ENCODE results near the gene CACHD1. TPM values are rescaled to one million over a fixed set of nuclear protein-coding genes. Genes with fewer than 3 reads are reported as not detected.
A peak's percentile ranks its signal among the peaks of the same experiment; 100 is the strongest.
"Not testable (repeated sequence)": the region's sequence is repeated elsewhere in the genome, so short reads cannot be mapped to it uniquely, and the experiment has no call there.

The CACHD1 gene
- total and polyA plus RNA-seq, 2 donors (not counting 1 experiment from before 2014, with no cell fraction given): 2.9 to 5.4 TPM

GRCh38 chr1:64701071-64701470 lies 231.1 kb downstream of the CACHD1 start:
- no peak overlapping the region for H3K9ac ChIP-seq (ENCODE audit: insufficient read depth, low read length)
- no peak for DNase-seq (ENCODE audit: low read depth in 2 of 2)
- no peaks in the 10 kb centered on the region for H3K27me3 ChIP-seq (ENCODE audit: control insufficient read depth, insufficient read depth, low read length)
- no peak for TF ChIP-seq EZH2 (IDR thresholded peaks at IDR 0.05; ENCODE audit: low read length, missing control alignments)
- TF ChIP-seq, protein P1, sequence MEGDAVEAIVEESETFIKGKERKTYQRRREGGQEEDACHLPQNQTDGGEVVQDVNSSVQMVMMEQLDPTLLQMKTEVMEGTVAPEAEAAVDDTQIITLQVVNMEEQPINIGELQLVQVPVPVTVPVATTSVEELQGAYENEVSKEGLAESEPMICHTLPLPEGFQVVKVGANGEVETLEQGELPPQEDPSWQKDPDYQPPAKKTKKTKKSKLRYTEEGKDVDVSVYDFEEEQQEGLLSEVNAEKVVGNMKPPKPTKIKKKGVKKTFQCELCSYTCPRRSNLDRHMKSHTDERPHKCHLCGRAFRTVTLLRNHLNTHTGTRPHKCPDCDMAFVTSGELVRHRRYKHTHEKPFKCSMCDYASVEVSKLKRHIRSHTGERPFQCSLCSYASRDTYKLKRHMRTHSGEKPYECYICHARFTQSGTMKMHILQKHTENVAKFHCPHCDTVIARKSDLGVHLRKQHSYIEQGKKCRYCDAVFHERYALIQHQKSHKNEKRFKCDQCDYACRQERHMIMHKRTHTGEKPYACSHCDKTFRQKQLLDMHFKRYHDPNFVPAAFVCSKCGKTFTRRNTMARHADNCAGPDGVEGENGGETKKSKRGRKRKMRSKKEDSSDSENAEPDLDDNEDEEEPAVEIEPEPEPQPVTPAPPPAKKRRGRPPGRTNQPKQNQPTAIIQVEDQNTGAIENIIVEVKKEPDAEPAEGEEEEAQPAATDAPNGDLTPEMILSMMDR (conservative IDR thresholded peaks at IDR 0.05 in 1 of 2, IDR thresholded peaks at IDR 0.05 in 1 of 2; ENCODE audit: low read depth in 1 of 2, low read length in 2 of 2): no peak
- no peaks in the 10 kb centered on the region for H3K4me1 ChIP-seq (ENCODE audit: control insufficient read depth, extremely low read depth, insufficient read depth, low read length)
- H3K79me2 ChIP-seq (ENCODE audit: control insufficient read depth, insufficient read depth, low read length): no peaks in the 10 kb centered on the region
- H3K36me3 ChIP-seq (ENCODE audit: control insufficient read depth, insufficient read depth, low read length): no peaks in the 10 kb centered on the region
- H2AFZ ChIP-seq (ENCODE audit: low read length): no peak overlapping the region
- no peak overlapping the region for H3K4me3 ChIP-seq (replicated peaks in 1 of 4; ENCODE audit: control extremely low read depth in 1 of 4, insufficient read depth in 1 of 4, low read depth in 3 of 4, low read length in 4 of 4)
- no peaks in the 10 kb centered on the region for H3K9me3 ChIP-seq (ENCODE audit: control insufficient read depth, insufficient read depth, low read depth, low read length)
- H3K27ac ChIP-seq (ENCODE audit: insufficient read depth, low read length): no peak overlapping the region
- H4K20me1 ChIP-seq (ENCODE audit: control insufficient read depth, extremely low read depth, insufficient read depth, low read length): no peaks in the 10 kb centered on the region
- H3K4me2 ChIP-seq (ENCODE audit: extremely low read depth, insufficient read depth, low read length): no peak overlapping the region

DNA sequence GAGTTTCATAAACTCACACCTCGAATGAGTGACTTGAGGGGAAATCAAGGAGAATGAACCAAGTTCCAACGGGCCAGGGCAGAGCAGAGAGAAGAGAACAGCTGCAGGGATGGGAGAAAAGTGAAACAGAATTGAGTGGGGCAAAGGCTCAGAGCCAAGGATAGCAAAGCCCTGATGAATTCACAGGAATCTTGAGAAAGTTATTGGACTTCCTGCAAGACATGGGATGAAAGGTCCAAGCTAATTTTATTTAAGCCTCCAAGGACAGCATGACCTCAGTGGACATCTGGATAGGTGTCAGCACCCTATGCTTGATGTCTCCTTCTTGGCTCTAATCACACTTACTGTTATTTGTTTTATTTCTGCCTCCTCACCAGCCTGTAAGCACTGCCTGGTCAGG lies 232.0 kb downstream of the CACHD1 start:
- TF ChIP-seq, protein P1 (conservative IDR thresholded peaks at IDR 0.05 in 1 of 2, IDR thresholded peaks at IDR 0.05 in 1 of 2; ENCODE audit: low read depth in 1 of 2, low read length in 2 of 2): no peak
- no peak for TF ChIP-seq EZH2 (IDR thresholded peaks at IDR 0.05; ENCODE audit: low read length, missing control alignments)
- no peaks in the 10 kb centered on the region for H3K9me3 ChIP-seq (ENCODE audit: control insufficient read depth, insufficient read depth, low read depth, low read length)
- H3K4me2 ChIP-seq (ENCODE audit: extremely low read depth, insufficient read depth, low read length): no peak overlapping the region
- no peak overlapping the region for H2AFZ ChIP-seq (ENCODE audit: low read length)
- no peaks in the 10 kb centered on the region for H3K79me2 ChIP-seq (ENCODE audit: control insufficient read depth, insufficient read depth, low read length)
- no peaks in the 10 kb centered on the region for H4K20me1 ChIP-seq (ENCODE audit: control insufficient read depth, extremely low read depth, insufficient read depth, low read length)
- H3K36me3 ChIP-seq (ENCODE audit: control insufficient read depth, insufficient read depth, low read length): no peaks in the 10 kb centered on the region
- H3K4me3 ChIP-seq (replicated peaks in 1 of 4; ENCODE audit: control extremely low read depth in 1 of 4, insufficient read depth in 1 of 4, low read depth in 3 of 4, low read length in 4 of 4): no peak overlapping the region
- no peaks in the 10 kb centered on the region for H3K27me3 ChIP-seq (ENCODE audit: control insufficient read depth, insufficient read depth, low read length)
- no peak overlapping the region for H3K9ac ChIP-seq (ENCODE audit: insufficient read depth, low read length)
- H3K27ac ChIP-seq (ENCODE audit: insufficient read depth, low read length): no peak overlapping the region
- peak in 1 of 2 donors; percentile 4 for DNase-seq (ENCODE audit: low read depth in 2 of 2)
- H3K4me1 ChIP-seq (ENCODE audit: control insufficient read depth, extremely low read depth, insufficient read depth, low read length): no peaks in the 10 kb centered on the region

DNA sequence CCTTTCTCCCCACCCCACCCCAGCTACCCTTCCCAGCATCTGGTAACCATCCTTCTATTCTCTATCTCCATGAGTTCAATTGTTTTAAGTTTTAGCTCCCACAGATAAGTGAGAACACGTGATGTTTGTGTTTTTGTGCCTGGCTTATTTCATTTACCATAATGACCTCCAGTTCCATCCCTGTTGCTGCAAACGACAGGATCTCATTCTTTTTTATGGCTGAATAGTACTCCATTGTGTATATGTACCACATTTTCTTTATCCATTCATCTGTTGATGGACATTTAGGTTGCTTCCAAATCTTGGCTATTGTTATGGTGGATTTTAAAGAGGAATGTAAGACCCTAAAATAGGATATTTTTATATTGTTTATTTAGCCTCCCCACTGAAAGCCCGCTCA lies 232.7 kb downstream of the CACHD1 start:
- not testable (repeated sequence) for H4K20me1 ChIP-seq (ENCODE audit: control insufficient read depth, extremely low read depth, insufficient read depth, low read length); H3K79me2 ChIP-seq (ENCODE audit: control insufficient read depth, insufficient read depth, low read length); H3K4me1 ChIP-seq (ENCODE audit: control insufficient read depth, extremely low read depth, insufficient read depth, low read length); H3K4me2 ChIP-seq (ENCODE audit: extremely low read depth, insufficient read depth, low read length); H3K9me3 ChIP-seq (ENCODE audit: control insufficient read depth, insufficient read depth, low read depth, low read length); H3K27me3 ChIP-seq (ENCODE audit: control insufficient read depth, insufficient read depth, low read length); H3K4me3 ChIP-seq (replicated peaks in 1 of 4; ENCODE audit: control extremely low read depth in 1 of 4, insufficient read depth in 1 of 4, low read depth in 3 of 4, low read length in 4 of 4); H3K9ac ChIP-seq (ENCODE audit: insufficient read depth, low read length); H3K27ac ChIP-seq (ENCODE audit: insufficient read depth, low read length); H3K36me3 ChIP-seq (ENCODE audit: control insufficient read depth, insufficient read depth, low read length); H2AFZ ChIP-seq (ENCODE audit: low read length); DNase-seq (ENCODE audit: low read depth in 2 of 2)
